HepG2 (cell line): ENCODE data around the gene PDP2. TPM values are rescaled to one million over a fixed set of nuclear protein-coding genes. Genes with fewer than 3 reads are reported as not detected.

ENCODE experiments used
- ATF1 ChIP-seq: IDR thresholded peaks from 2 replicates; pipeline ENCODE4 v1.6.1; 2016; ENCODE audit warnings: mild to moderate bottlenecking, control low read depth
- CCAR2 ChIP-seq: fragments of 200-400 bp; formaldehyde crosslinking; optimal IDR thresholded peaks from 2 replicates; pipeline ENCODE3; 2018; ENCODE audit warnings: low read depth, mild to moderate bottlenecking, low read length, moderate library complexity
- GZF1 ChIP-seq: sonication (generic); formaldehyde crosslinking; IDR thresholded peaks from 2 replicates; pipeline ENCODE4 v1.5.1; 2020; ENCODE audit warnings: mild to moderate bottlenecking, missing genetic modification reagents
- HMG20A ChIP-seq: IDR thresholded peaks from 2 replicates; pipeline ENCODE4 v1.6.1; 2016; ENCODE audit warnings: borderline replicate concordance
- KLF6 ChIP-seq: IDR thresholded peaks from 2 replicates; pipeline ENCODE4 v1.8.0; 2016; ENCODE audit warnings: missing biosample characterization, missing genetic modification reagents
- NCOA2 ChIP-seq: sonication (generic); formaldehyde crosslinking; IDR thresholded peaks from 2 replicates; pipeline ENCODE4 v1.8.0; 2022; ENCODE audit warnings: inconsistent platforms
- NR2F1 ChIP-seq, 2 experiments: fragments of 450-650 bp in 1 of 2; formaldehyde crosslinking in 1 of 2; IDR thresholded peaks; 2 replicates each; pipeline versions ENCODE4 v1.5.0 to v1.6.1; 2016 to 2020; ENCODE audit warnings: mild to moderate bottlenecking in 1 of 2, missing compliant biosample characterization in 1 of 2, missing genetic modification reagents in 1 of 2, moderate library complexity in 1 of 2
- POLR2AphosphoS5 ChIP-seq: IDR thresholded peaks from 2 replicates; pipeline ENCODE4 v1.6.1; 2012; ENCODE audit warnings: low read depth, low read length
- SRSF1 ChIP-seq: fragments of 200-400 bp; formaldehyde crosslinking; optimal IDR thresholded peaks from 2 replicates; pipeline ENCODE3; 2017; ENCODE audit warnings: mild to moderate bottlenecking, low read depth, low read length, moderate library complexity
- SSRP1 ChIP-seq: IDR thresholded peaks from 2 replicates; pipeline ENCODE4 v1.6.1; 2016; ENCODE audit warnings: control low read depth
- ZBTB42 ChIP-seq: sonication (generic); formaldehyde crosslinking; IDR thresholded peaks from 2 replicates; pipeline ENCODE4 v1.5.0; 2020; ENCODE audit warnings: mild to moderate bottlenecking, missing genetic modification reagents
- ZNF329 ChIP-seq: sonication (generic); formaldehyde crosslinking; IDR thresholded peaks from 2 replicates; pipeline ENCODE4 v1.9.0; 2021; ENCODE audit warnings: low read depth, mild to moderate bottlenecking, missing genetic modification reagents
- ZNF747 ChIP-seq: sonication (generic); formaldehyde crosslinking; IDR thresholded peaks from 2 replicates; pipeline ENCODE4 v1.8.1; 2023; ENCODE audit warnings: missing genetic modification reagents, mild to moderate bottlenecking, borderline replicate concordance
- ZNF878 ChIP-seq: sonication (generic); formaldehyde crosslinking; IDR thresholded peaks from 2 replicates; pipeline ENCODE4 v1.8.1; 2023; ENCODE audit warnings: mild to moderate bottlenecking, missing genetic modification reagents, moderate library complexity
- ZSCAN20 ChIP-seq: sonication (generic); formaldehyde crosslinking; IDR thresholded peaks from 2 replicates; pipeline ENCODE4 v1.4.0; 2020; ENCODE audit warnings: missing genetic modification reagents, mild to moderate bottlenecking, borderline replicate concordance
- ZSCAN25 ChIP-seq: sonication (generic); formaldehyde crosslinking; IDR thresholded peaks from 2 replicates; pipeline ENCODE4 v1.8.0; 2022; ENCODE audit warnings: mild to moderate bottlenecking, missing genetic modification reagents
- polyA plus RNA-seq, 8 experiments: library from polyadenylated mRNA; depleted of rRNA in 3 of 8; stranded (reverse) in 7 of 8; unstranded in 1 of 8; fragments of >200 nt; fragmentation: Illumina TruSeq in 4 of 8; extraction: Trizol in 4 of 8; gene quantifications; 2 replicates each; pipeline versions ENCODE4 v1.2.1 to v1.2.3, GENCODE V29; 2011 to 2016; ENCODE audit warnings: low read depth in 4 of 8, missing spikeins in 1 of 8, mixed read lengths in 1 of 8; ENCODE audit not compliant: insufficient read depth in 1 of 8
- total RNA-seq, 5 experiments: library from RNA; depleted of rRNA; stranded (reverse); fragments of >200 nt; fragmentation: Illumina TruSeq; extraction: Trizol; gene quantifications; 2 replicates each; pipeline ENCODE4 v1.2.3, GENCODE V29; 2016; ENCODE audit warnings: low read depth in 1 of 5
- TF ChIP-seq, protein P1 (sequence below): sonication (generic); formaldehyde crosslinking; IDR thresholded peaks from 2 replicates; pipeline ENCODE4 v1.8.0; 2022; ENCODE audit warnings: low read depth, missing genetic modification reagents
- TF ChIP-seq, protein P2 (sequence below): sonication (generic); formaldehyde crosslinking; IDR thresholded peaks from 2 replicates; pipeline ENCODE4 v1.9.0; 2022; ENCODE audit warnings: missing genetic modification reagents, mild to moderate bottlenecking, borderline replicate concordance
- TF ChIP-seq, protein P3 (sequence below): sonication (generic); formaldehyde crosslinking; IDR thresholded peaks from 2 replicates; pipeline ENCODE4 v1.5.0; 2020; ENCODE audit warnings: mild to moderate bottlenecking, missing genetic modification reagents, moderate library complexity
- TF ChIP-seq, protein P4 (sequence below): IDR thresholded peaks from 2 replicates; pipeline ENCODE4 v1.4.0; 2020; ENCODE audit warnings: mild to moderate bottlenecking, missing genetic modification reagents

The PDP2 gene
- total and polyA plus RNA-seq, 2 of the 13 experiments (the other 11 are each of a cell fraction or from before 2014, with no cell fraction given), result 12.8 to 15.8 TPM

DNA sequence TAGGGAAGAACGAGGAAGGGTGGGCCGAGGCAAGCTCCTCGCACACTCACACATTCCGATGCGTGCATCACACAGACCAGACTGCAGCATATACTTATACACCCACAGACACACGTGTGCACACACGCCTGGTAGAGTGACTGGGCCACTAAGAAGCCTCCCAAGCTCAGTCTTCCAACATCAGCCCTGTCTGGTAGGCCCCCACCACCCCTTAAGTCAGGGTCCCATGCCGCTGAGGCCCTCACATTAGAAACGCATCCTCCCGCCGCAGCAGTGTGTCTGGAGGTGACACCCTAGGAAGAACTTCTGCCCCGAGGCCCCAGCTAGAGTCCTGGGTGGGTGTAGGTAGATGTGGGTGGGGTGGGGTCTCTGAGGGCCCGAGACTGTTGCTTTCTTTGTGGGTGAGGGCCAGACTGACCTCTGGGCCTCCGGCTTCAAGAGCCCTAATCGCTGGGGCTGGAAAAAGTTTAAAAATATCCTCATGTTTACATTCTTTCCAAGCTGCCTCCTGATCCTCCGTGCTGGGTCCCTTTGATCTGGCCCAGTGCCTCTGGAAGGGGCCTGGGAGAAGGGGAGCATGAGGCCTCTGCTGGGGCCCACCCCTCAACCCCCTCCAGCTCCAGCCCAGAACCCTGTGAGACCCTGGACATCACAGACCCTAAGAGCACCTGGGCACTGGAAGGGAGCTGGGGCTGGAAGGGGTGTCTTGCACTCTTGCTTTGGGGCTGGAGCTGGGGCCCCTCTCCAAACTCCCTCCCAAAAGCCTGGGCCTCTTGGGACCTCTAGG lies 24.7 kb downstream of the PDP2 start (continued):
- peak; percentile 93 for TF ChIP-seq NCOA2
- TF ChIP-seq SSRP1, result 0 out of 2 replicates have a peak, but pooled peaks have one; percentile 43
- TF ChIP-seq, protein P1, sequence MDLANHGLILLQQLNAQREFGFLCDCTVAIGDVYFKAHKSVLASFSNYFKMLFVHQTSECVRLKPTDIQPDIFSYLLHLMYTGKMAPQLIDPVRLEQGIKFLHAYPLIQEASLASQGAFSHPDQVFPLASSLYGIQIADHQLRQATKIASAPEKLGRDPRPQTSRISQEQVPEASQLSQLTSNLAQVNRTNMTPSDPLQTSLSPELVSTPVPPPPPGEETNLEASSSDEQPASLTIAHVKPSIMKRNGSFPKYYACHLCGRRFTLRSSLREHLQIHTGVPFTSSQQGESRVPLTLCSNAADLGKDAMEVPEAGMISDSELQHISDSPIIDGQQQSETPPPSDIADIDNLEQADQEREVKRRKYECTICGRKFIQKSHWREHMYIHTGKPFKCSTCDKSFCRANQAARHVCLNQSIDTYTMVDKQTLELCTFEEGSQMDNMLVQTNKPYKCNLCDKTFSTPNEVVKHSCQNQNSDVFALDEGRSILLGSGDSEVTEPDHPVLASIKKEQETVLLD (CRISPR knock-in tag), result no peak
- TF ChIP-seq ZSCAN25 (CRISPR knock-in tag), result no peak
- TF ChIP-seq ZNF329 (CRISPR knock-in tag), result no peak
- TF ChIP-seq, protein P2, sequence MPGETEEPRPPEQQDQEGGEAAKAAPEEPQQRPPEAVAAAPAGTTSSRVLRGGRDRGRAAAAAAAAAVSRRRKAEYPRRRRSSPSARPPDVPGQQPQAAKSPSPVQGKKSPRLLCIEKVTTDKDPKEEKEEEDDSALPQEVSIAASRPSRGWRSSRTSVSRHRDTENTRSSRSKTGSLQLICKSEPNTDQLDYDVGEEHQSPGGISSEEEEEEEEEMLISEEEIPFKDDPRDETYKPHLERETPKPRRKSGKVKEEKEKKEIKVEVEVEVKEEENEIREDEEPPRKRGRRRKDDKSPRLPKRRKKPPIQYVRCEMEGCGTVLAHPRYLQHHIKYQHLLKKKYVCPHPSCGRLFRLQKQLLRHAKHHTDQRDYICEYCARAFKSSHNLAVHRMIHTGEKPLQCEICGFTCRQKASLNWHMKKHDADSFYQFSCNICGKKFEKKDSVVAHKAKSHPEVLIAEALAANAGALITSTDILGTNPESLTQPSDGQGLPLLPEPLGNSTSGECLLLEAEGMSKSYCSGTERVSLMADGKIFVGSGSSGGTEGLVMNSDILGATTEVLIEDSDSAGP (CRISPR knock-in tag), result peak; percentile 43
- peak; percentile 28; the same call in 1 of the 2 replicates for TF ChIP-seq KLF6 (CRISPR knock-in tag)
- peak in 1 of 2 experiments; percentile 41; a peak in 1 of 4 replicates for TF ChIP-seq NR2F1 (CRISPR knock-in tag; IDR thresholded peaks at IDR 0.05)
- TF ChIP-seq SRSF1, result no peak
- no peak for TF ChIP-seq ZNF878 (CRISPR knock-in tag)
- no peak for TF ChIP-seq CCAR2
- TF ChIP-seq HMG20A (CRISPR knock-in tag), result peak; percentile 77; the same call in 1 of the 2 replicates
- TF ChIP-seq POLR2AphosphoS5, result 0 out of 2 replicates have a peak, but pooled peaks have one; percentile 29
- 0 out of 2 replicates have a peak, but pooled peaks have one; percentile 8 for TF ChIP-seq ZNF747
- no peak; the same call in 1 of the 2 replicates for TF ChIP-seq GZF1 (CRISPR knock-in tag)
- TF ChIP-seq ZSCAN20 (CRISPR knock-in tag), result peak; percentile 82; the same call in 1 of the 2 replicates
- TF ChIP-seq, protein P3, sequence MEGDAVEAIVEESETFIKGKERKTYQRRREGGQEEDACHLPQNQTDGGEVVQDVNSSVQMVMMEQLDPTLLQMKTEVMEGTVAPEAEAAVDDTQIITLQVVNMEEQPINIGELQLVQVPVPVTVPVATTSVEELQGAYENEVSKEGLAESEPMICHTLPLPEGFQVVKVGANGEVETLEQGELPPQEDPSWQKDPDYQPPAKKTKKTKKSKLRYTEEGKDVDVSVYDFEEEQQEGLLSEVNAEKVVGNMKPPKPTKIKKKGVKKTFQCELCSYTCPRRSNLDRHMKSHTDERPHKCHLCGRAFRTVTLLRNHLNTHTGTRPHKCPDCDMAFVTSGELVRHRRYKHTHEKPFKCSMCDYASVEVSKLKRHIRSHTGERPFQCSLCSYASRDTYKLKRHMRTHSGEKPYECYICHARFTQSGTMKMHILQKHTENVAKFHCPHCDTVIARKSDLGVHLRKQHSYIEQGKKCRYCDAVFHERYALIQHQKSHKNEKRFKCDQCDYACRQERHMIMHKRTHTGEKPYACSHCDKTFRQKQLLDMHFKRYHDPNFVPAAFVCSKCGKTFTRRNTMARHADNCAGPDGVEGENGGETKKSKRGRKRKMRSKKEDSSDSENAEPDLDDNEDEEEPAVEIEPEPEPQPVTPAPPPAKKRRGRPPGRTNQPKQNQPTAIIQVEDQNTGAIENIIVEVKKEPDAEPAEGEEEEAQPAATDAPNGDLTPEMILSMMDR, result 0 out of 2 replicates have a peak, but pooled peaks have one; percentile 1
- TF ChIP-seq, protein P4, sequence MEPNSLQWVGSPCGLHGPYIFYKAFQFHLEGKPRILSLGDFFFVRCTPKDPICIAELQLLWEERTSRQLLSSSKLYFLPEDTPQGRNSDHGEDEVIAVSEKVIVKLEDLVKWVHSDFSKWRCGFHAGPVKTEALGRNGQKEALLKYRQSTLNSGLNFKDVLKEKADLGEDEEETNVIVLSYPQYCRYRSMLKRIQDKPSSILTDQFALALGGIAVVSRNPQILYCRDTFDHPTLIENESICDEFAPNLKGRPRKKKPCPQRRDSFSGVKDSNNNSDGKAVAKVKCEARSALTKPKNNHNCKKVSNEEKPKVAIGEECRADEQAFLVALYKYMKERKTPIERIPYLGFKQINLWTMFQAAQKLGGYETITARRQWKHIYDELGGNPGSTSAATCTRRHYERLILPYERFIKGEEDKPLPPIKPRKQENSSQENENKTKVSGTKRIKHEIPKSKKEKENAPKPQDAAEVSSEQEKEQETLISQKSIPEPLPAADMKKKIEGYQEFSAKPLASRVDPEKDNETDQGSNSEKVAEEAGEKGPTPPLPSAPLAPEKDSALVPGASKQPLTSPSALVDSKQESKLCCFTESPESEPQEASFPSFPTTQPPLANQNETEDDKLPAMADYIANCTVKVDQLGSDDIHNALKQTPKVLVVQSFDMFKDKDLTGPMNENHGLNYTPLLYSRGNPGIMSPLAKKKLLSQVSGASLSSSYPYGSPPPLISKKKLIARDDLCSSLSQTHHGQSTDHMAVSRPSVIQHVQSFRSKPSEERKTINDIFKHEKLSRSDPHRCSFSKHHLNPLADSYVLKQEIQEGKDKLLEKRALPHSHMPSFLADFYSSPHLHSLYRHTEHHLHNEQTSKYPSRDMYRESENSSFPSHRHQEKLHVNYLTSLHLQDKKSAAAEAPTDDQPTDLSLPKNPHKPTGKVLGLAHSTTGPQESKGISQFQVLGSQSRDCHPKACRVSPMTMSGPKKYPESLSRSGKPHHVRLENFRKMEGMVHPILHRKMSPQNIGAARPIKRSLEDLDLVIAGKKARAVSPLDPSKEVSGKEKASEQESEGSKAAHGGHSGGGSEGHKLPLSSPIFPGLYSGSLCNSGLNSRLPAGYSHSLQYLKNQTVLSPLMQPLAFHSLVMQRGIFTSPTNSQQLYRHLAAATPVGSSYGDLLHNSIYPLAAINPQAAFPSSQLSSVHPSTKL (CRISPR knock-in tag), result peak; percentile 81
- 0 out of 2 replicates have a peak, but pooled peaks have one; percentile 51 for TF ChIP-seq ZBTB42 (CRISPR knock-in tag)
- no peak for TF ChIP-seq ATF1
